Measurements from ENCODE around the gene IL34. TPM values are rescaled to one million over a fixed set of nuclear protein-coding genes. Genes with fewer than 3 reads are reported as not detected.

The IL34 gene
- total and polyA plus RNA-seq, 2 of the 13 experiments (the other 11 are each of a cell fraction or from before 2014, with no cell fraction given), result 1.2 to 1.3 TPM

DNA sequence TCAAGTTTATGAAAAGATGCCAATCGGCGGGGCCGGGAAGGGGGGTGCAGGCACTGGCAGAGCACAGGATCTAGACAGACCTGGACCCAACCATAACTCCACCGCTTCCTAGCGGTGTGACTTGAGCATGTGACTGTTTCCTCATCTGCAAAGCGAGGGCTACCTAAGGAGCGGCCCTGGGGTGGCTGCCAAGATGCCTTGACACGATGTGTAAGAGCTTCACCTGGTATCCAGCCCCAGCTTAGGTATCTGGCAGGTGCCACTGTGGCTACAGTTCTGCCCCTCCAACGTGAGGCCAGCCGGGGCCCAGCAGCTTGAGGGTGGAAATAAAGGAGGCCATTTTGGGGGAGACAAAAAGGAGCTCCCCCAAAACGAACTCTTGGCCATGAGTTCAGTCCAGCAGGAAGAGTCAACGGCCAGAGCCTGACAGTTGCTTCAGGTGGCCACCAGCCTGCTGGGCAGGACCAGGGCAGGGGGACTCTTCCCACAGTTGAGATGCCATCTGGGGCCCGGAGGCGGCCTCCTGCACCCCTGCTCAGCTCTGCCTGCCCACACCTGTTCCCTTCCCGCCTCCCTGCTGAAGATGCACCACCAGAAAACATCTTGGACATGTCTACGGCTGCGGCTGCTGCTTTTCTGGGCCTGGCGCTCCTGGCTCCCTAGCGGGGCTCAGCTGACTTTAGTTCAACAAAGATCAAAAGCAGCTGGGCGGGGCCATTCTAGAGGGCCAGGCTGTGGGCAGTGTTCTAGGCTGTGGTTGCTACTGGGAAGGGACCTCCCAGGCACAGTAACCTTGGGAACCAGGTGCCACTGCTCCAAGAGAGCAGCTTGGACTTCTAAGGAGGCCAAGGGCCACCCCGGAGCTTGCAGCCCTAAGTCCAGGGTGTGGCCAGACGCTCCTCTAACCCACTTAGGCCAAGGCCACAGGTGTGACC is 42.9 kb downstream of the IL34 start (continued):
- TF ChIP-seq, protein P1, sequence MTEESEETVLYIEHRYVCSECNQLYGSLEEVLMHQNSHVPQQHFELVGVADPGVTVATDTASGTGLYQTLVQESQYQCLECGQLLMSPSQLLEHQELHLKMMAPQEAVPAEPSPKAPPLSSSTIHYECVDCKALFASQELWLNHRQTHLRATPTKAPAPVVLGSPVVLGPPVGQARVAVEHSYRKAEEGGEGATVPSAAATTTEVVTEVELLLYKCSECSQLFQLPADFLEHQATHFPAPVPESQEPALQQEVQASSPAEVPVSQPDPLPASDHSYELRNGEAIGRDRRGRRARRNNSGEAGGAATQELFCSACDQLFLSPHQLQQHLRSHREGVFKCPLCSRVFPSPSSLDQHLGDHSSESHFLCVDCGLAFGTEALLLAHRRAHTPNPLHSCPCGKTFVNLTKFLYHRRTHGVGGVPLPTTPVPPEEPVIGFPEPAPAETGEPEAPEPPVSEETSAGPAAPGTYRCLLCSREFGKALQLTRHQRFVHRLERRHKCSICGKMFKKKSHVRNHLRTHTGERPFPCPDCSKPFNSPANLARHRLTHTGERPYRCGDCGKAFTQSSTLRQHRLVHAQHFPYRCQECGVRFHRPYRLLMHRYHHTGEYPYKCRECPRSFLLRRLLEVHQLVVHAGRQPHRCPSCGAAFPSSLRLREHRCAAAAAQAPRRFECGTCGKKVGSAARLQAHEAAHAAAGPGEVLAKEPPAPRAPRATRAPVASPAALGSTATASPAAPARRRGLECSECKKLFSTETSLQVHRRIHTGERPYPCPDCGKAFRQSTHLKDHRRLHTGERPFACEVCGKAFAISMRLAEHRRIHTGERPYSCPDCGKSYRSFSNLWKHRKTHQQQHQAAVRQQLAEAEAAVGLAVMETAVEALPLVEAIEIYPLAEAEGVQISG (CRISPR knock-in tag; IDR thresholded peaks at IDR 0.05), result peak; percentile 70
- no peak for TF ChIP-seq JUNB (CRISPR knock-in tag; IDR thresholded peaks at IDR 0.05; ENCODE audit: borderline replicate concordance)
- peak; percentile 48; the same call in 1 of the 2 replicates for TF ChIP-seq BRD4 (CRISPR knock-in tag; IDR thresholded peaks at IDR 0.05)
- no peak for TF ChIP-seq GTF3A (CRISPR knock-in tag; conservative IDR thresholded peaks at IDR 0.05)
- TF ChIP-seq MAFF (IDR thresholded peaks at IDR 0.05; ENCODE audit: low read depth, low read length), result no peak
- TF ChIP-seq, protein P2, sequence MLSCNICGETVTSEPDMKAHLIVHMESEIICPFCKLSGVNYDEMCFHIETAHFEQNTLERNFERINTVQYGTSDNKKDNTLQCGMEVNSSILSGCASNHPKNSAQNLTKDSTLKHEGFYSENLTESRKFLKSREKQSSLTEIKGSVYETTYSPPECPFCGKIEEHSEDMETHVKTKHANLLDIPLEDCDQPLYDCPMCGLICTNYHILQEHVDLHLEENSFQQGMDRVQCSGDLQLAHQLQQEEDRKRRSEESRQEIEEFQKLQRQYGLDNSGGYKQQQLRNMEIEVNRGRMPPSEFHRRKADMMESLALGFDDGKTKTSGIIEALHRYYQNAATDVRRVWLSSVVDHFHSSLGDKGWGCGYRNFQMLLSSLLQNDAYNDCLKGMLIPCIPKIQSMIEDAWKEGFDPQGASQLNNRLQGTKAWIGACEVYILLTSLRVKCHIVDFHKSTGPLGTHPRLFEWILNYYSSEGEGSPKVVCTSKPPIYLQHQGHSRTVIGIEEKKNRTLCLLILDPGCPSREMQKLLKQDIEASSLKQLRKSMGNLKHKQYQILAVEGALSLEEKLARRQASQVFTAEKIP (CRISPR knock-in tag; IDR thresholded peaks at IDR 0.05; ENCODE audit: borderline replicate concordance), result no peak
- TF ChIP-seq, protein P3, sequence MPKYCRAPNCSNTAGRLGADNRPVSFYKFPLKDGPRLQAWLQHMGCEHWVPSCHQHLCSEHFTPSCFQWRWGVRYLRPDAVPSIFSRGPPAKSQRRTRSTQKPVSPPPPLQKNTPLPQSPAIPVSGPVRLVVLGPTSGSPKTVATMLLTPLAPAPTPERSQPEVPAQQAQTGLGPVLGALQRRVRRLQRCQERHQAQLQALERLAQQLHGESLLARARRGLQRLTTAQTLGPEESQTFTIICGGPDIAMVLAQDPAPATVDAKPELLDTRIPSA (CRISPR knock-in tag; IDR thresholded peaks at IDR 0.05; ENCODE audit: borderline replicate concordance), result no peak
- no peak for TF ChIP-seq ZFYVE20 (CRISPR knock-in tag; IDR thresholded peaks at IDR 0.05; ENCODE audit: borderline replicate concordance, low read depth)
- TF ChIP-seq RNF2 (conservative IDR thresholded peaks at IDR 0.05; ENCODE audit: low read depth), result no peak
- no peak for TF ChIP-seq MEF2D (CRISPR knock-in tag; IDR thresholded peaks at IDR 0.05)
- no peak for TF ChIP-seq REXO4 (CRISPR knock-in tag; IDR thresholded peaks at IDR 0.05; ENCODE audit: borderline replicate concordance)
- TF ChIP-seq MEIS1 (CRISPR knock-in tag; IDR thresholded peaks at IDR 0.05; ENCODE audit: borderline replicate concordance), result no peak
- no peak for TF ChIP-seq PAF1 (CRISPR knock-in tag; IDR thresholded peaks at IDR 0.05)
- no peak for TF ChIP-seq FOXA1 (IDR thresholded peaks at IDR 0.05)
- peak; percentile 82 for TF ChIP-seq FOXA1 (CRISPR knock-in tag; IDR thresholded peaks at IDR 0.05)
- TF ChIP-seq, protein P4, sequence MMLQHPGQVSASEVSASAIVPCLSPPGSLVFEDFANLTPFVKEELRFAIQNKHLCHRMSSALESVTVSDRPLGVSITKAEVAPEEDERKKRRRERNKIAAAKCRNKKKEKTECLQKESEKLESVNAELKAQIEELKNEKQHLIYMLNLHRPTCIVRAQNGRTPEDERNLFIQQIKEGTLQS (CRISPR knock-in tag; IDR thresholded peaks at IDR 0.05), result no peak
- TF ChIP-seq, protein P5, sequence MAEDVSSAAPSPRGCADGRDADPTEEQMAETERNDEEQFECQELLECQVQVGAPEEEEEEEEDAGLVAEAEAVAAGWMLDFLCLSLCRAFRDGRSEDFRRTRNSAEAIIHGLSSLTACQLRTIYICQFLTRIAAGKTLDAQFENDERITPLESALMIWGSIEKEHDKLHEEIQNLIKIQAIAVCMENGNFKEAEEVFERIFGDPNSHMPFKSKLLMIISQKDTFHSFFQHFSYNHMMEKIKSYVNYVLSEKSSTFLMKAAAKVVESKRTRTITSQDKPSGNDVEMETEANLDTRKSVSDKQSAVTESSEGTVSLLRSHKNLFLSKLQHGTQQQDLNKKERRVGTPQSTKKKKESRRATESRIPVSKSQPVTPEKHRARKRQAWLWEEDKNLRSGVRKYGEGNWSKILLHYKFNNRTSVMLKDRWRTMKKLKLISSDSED (CRISPR knock-in tag; IDR thresholded peaks at IDR 0.05), result no peak
- TF ChIP-seq RELA (CRISPR knock-in tag; IDR thresholded peaks at IDR 0.05), result no peak
- TF ChIP-seq, protein P6, sequence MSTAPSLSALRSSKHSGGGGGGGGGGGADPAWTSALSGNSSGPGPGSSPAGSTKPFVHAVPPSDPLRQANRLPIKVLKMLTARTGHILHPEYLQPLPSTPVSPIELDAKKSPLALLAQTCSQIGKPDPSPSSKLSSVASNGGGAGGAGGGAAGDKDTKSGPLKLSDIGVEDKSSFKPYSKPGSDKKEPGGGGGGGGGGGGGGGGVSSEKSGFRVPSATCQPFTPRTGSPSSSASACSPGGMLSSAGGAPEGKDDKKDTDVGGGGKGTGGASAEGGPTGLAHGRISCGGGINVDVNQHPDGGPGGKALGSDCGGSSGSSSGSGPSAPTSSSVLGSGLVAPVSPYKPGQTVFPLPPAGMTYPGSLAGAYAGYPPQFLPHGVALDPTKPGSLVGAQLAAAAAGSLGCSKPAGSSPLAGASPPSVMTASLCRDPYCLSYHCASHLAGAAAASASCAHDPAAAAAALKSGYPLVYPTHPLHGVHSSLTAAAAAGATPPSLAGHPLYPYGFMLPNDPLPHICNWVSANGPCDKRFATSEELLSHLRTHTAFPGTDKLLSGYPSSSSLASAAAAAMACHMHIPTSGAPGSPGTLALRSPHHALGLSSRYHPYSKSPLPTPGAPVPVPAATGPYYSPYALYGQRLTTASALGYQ (CRISPR knock-in tag; IDR thresholded peaks at IDR 0.05), result 0 out of 2 replicates have a peak, but pooled peaks have one; percentile 35
